Measurements from ENCODE around the gene GCHFR.

GCHFR gene

DNA sequence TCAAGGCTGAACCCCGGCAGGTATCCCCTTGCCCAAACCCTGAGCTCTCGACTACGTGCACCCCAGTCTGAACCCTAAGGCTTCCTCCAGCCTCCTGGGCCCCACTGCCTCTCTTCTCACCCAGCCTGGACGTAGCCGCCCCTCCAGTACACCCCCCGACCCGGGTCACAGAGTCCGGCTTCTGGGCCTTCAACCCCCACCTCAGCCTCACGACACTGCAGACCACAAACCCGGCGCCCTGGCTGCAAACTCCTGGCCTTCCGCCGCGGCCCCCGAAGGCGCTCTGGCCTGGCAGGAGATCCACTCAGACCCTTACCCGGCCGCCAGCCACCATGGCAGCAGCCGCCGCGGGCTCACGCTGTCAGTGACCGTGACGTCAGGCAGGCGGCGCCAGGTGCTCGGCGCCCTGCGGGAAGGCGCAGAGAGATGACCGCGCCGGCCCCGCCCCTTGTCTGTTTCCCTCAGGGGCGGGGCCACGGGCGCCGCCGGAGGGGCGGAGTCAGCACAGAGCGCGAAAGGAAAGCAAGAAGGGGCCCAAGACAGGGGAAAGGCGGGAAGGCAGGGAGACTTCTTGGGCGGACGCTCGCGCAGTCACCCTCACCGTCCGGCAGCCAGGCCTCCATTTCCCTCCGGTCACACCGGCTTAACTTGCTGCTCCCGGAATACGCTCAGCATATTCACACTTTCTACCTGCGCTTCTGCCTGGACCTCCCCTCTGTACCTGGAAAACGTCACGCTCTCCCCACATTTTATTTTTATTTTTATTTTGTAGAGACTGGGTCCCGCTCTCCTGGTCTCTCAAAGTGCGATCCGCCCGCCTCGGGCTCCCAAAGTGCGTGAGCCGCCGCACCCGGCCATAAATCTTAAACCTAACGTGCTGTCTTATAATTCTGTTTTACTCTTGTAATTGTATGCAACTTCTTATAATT lies 8.7 kb upstream of the GCHFR start, which contains the start of gene RMDN3:
TSS of gene RMDN3 (minus strand) at position 372 of the 929 bp plus-strand sequence. CDS start 471 bp downstream, outside the sequence.
- peak; percentile 87 to 94 for DNase-seq (ENCODE audit: low read depth in 2 of 2)

DNA sequence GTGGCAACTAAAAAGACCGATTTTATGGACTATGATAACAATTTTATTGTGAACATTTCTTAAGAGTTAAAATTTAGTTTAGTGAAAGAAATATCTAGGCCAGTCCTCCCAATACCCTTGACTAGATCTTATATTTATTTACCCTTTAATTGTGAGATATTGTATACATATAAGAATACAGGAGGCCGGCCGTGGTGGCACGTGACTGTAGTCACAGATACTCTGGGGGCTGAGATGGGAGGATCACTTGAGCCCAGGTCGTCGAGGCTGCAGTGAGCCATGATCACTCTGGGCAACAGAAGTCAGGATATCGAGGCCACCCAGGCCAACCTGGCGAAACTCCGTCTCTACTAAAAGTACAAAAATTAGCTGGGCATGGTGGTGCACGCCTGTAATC lies 8.1 kb upstream of the GCHFR start:
- DNase-seq (ENCODE audit: low read depth in 2 of 2) = no peak

DNA sequence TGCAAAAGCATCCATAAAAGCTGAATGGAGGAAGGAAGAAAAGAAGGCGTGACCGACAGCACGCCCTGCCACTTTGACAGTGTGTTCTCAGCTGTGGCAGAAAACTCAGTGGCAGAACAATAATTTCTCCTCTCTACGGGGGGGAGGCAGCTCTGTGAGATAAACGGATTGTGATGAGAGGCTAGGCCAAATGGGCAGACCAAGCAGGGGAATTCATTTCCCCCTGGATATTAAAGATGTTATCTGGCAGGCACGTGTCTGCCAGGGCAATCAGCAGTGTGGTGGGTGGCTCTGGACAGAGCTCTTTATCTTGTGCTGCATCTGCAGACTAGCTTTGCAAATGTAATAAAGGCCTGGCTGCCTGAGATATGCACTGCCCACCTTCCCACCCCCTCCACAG lies 6.9 kb upstream of the GCHFR start:
- no peak for DNase-seq (ENCODE audit: low read depth in 2 of 2)

DNA sequence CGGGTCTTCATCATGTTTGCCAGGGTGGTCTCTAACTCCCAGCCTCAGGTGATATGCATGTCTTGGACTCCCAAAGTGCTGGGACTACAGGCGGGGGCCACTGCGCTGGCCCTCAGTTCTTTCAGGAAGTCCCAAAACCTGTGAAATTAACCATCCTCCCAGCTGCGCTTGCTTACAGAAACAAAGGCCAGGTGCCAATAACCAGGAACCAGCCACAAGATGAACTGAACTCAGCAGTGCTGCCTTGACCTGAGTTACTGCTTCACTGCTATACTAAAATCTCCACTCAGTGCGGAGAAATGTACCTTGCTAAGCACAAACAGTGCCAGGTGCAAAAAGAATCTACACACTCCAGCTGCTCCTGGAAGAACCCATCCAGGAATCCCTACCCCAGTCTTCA lies 3.9 kb upstream of the GCHFR start:
- no peak for DNase-seq (ENCODE audit: low read depth in 2 of 2)

DNA sequence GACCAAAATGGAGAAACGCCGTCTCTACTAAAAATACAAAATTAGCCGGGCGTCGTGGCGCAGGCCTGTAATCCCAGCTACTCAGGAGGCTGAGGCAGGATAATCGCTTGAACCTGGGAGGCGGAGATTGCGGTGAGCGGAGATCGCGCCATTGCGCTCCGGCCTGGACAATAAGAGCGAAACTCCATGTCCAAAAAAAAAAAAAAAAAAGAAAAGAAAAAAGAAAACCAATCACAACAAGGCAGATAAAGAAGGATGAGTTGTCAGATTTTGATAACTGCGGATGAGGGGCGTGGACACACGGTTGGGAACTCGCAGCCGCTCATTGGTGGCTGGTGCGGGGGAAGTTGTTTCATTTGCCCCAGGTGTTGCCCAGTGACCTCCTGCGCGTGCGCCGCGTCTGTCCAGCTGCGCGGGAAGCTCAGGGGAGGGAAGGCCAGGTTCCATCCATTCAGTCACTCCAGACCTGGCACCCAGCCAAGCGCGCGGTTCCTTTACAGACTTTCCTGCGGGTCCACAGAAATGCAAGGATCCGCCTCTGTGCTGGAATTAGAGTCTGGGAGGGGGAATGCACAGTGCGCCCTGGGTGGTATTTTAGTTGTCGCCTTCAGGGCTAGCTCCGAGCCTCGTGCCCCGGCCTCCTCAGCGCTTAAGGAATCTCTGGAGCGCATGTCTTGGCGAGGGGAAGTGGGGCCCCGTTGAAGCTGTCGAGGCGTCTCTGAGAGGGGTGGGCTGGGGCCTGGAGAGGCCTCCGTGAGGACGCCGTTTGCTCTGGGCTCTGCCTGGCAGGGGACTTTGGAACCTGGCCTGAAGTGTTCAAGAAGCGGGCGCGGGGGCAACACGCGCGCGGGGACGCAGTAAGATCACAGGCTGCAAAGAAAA lies 708 bp upstream of the GCHFR start:
- no peak for DNase-seq (ENCODE audit: low read depth in 2 of 2)

DNA sequence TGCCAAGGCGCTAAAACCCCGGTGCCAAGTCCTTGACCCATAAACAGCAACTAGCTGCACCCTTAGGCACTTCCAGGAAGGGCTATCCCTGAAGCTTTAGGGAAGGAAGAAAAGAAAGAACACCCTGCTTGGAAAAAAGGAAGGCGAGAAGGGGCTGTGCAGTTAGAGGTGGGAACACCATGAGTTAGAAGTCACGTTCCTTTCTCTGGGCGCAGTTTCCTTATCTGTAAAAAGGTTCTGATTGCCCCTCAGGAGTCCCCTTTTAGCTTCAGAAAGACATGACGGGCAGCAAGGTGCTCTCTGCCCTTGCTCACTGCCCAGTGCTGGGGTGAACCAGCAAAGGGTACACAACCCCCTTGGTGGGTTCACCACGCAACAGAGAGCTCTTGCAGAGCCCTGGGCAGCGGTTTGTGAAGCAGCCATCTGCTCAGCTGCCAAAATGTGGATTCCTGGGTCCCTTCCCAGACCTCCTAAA lies 798 bp downstream of the GCHFR start:
- no peak for DNase-seq (ENCODE audit: low read depth in 2 of 2)

DNA sequence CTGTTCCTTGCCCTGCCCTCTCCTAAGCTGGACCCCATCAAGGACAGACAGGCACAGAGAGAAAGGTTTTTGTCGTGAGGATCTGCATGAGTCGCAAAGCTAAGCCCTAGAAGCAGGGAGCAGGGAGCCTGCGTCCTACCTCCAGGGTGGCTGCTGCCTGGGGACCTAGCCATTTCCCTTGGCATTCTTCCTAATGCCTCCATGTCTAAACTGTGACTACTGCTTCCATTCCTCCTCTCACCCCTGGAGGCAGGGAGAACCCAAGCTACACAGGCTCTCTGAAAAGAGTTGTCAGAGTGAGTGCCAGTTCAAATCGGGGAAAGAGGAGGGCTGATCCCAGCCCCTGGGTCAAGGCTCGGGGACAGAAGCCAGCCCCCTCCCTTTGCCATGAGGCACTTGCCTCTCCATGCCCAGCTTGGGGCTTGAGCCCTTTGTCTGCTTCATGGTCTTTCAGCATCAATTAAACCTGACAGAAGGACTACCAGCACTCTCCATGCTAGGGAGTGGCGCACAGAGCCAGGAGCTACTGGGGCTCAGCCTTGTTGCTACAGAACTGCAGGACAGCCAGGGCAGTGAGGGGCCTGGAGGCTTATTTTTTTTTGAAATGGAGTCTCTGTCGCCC lies 2.4 kb downstream of the GCHFR start:
- DNase-seq (ENCODE audit: low read depth in 2 of 2) = no peak

DNA sequence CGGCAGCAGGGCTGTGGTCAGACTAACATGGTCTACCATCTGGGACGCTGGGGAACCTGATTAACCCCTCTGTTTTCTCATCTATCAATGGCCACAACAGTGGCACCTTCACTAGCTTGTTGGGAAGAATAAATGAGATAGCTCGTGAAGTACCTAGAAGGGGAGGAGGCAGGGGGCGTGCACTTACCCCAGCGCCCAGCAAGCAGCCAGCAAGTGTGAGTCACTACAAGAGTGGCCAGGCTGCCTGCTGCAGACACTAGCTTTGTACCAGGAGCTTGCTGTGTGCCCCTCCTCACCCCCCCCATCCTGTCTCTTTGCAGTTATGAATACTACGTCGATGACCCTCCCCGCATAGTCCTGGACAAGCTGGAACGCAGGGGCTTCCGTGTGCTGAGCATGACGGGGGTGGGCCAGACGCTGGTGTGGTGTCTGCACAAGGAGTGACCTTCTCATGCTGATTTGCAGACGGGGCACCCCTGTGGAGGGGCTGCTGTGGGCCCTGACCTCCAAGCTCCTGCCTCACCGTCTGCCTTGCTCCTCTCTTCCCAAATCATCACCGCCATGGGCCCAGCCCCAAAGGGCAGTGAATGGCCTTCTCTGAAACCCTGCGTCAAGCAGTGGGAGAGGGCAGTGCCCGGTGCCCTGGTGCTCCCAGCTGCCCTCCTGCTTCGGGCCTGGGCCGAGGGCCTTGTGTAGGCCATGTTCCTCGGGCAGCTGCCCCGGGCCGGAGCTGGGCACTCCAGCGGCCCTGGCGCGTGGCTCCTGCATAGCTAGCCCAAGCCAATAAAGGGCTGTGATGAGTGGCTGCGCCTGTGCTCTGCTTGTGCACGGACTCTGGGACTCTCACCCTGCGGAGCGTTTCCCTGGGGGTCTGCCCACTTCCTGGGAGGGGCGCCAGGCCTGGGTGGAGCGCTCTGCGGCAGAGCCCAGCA lies 3.3 kb downstream of the GCHFR start:
- no peak for DNase-seq (ENCODE audit: low read depth in 2 of 2)

DNA sequence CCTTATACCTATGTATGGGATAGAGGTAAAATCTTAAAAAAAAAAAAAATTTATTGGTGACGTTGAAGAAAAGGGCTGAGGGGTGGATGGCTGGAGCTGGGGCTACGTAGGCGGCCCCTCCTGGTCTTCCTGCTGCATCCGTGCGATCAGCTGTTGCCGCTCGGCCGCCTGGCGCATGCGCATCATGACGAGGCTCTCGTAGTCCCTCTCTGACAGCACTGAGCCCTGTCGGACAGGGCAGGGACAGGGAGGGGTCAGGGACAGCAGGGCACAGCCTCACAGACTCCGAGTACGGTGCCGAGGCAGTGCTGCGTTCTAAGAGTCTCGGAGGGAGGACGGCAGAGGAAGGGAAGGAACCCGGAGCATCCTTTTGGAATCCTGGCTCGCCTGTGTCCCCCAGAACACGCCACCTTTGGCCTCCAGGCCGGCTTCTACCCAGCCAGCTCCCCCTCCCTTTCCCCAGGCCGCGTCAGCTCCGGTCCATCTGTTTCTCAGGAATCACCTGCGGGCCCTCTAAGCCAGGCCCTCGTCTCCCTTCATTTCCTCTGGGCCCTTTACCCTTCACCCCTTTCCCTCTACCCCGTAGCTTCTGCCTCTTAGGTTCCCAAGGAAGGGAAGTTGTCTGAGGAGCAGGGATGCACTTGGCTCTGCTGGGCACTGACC lies 4.1 kb downstream of the GCHFR start:
- DNase-seq (ENCODE audit: low read depth in 2 of 2) = no peak

DNA sequence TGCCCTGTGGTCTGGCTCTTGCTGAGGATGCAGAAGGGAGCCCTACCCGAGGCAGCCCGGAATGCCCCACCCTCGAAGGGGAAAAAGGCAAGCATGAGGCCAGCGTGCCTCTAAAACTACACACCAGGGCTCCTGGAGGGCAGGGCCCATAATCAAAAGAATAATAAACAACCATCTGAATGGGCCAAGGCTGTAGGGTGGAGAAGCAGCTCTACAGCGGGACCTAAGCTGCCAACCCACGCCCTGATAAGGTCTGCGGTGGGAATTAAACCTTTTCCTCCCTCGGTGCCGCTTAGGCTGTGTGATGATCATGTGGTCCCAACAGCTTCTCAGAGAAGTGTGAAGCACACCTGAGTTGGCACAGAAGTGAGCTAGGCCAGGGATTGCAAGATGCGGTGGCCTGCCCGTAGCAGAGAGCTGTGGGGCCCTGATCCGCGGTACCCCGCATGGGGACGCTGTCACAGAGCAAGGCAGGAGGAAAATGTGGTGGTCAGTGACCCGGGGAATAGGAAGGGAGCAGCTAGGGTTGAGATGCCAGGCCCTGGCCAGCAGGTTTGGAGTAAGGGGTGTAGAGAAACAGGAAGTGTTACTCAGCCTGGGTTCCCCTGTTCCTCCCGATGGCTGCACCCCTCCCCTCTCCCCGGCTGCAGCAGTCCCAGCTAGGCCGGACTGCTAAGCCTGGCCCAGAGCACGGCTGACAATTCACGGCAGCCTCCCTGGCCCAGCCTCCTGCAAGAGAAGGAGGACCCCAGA lies 4.8 kb downstream of the GCHFR start:
- DNase-seq (ENCODE audit: low read depth in 2 of 2) = no peak

DNA sequence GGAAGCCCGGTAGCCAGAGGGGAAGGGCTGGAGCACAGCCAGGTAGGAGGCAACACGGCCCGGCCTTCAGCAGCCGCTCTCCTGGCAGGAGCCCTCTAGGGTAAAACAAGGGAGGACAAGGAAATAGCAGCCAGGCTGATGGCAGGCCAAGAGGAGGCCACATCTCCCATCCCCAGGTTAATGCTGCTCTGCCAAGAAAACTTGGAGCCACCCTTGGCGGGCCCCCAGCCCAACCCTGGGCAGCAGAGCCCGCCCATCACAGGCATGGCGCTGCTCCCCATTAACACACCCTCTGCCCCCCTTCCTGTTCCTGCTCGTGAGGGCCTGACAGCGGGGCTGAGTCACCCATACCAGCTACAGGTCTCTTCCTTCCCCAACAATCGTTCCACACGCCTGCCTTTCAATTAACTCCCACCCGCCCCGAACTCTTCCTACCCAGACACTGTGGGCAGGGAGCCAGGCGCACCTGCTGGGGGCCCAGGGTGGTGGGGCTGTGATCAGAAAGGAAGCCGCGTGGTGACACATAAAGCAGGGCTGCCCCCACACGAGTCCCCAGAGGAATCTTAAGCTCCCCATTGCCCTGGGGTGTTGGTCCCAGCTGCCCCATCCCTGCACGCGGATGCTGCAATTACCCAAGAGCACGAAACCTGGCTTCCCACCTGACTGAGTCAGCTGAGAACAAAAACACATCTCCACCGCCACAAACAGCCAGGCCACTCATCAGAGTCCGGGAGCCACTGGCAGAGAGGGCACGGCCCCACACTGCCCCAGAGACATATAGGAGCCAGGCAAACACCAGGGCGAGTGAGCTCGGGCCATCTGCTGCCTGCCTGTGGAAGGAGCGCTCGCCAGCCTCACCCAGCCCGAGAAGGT lies 5.6 kb downstream of the GCHFR start, which contains the start of gene C15orf62:
TSS of gene C15orf62 (plus strand) at position 707 of the 873 bp plus-strand sequence. CDS start 516 bp downstream, outside the sequence.
- peak; percentile 58 to 64 for DNase-seq (ENCODE audit: low read depth in 2 of 2)

DNA sequence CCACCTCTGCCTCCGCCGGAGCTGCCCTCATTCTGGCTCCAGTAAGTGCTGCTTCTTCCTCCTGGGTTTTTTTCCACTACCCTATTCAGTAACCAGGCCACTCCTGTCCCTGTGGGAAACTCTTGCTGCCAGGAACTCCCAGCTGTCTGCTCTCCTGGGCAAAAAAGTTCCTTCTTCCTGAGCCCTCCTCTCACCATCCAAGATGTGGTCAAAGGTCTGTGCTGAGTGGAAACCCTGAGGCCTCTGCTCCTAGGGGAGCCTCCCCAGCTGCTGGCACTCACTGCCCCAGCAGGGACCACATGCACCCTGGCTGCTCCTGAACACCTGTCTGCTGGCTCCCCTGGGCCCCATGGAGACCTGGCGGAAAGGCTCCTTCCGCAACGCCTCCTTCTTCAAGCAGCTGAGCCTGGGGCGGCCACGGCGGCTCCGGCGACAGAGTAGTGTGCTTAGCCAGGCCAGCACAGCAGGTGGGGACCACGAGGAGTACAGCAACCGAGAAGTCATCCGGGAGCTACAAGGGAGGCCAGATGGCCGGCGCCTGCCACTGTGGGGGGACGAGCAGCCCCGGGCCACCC lies 6.4 kb downstream of the GCHFR start:
- DNase-seq (ENCODE audit: low read depth in 2 of 2) = no peak

DNA sequence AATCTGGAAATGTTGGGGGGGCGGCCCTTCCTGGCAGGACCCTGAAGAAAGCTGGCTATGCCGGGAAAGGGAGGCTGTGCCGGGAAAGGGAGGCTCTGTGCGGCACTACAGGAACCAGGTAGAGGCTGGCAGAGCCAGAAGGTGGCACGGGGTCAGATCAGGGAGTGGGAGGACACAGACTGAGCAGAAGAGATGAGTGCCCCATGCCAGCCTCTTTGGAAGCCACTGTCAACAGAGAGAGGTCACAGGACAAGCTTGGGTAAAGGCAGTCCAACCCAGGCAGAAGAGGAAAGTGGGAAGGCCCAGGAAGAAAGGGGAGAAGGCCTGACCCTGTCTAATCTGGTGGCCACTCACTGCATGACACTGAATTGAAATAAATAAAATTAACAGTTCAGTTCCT lies 7.4 kb downstream of the GCHFR start:
- DNase-seq (ENCODE audit: low read depth in 2 of 2) = no peak

DNA sequence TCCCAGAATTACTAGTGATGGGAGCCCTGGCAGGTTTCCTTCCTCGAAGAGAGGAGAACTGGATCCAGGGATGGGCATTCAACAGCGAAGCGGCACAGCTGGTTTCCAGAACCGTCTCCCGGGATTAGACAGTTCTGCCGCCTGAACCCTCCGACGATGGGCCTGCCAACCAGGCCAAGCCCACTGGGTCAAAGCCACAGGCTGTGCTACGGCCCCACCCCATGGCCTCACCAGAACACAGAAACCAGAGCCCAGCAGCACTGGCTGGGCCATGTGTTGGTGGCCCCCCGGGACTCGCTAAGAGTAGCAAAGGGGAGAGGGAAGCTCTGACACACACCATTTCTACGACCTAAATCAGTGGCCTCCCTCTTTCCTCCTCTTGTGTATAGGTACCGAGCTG lies 8.1 kb downstream of the GCHFR start:
- DNase-seq (ENCODE audit: low read depth in 2 of 2) = no peak

DNA sequence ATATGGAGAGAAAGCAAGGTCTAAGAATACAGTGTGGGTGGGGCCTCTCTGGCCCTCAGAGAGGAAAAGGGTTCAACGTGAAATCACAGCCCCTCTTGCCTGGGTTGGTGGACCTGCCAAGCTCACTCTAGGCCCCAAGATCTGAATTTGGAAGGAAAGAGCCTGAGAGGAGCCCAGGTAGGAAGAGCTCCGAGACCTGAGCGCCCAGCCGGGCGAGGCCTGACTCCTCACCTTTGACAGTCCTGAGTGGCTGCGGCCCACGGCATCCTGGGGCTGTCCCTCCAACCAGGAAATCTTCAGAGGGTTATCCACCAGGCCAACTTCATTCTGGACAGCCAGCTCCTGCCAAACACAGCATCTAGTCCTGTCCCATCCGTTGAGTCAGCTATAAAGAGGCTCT lies 9.6 kb downstream of the GCHFR start:
- DNase-seq (ENCODE audit: low read depth in 2 of 2) = no peak

DNA sequence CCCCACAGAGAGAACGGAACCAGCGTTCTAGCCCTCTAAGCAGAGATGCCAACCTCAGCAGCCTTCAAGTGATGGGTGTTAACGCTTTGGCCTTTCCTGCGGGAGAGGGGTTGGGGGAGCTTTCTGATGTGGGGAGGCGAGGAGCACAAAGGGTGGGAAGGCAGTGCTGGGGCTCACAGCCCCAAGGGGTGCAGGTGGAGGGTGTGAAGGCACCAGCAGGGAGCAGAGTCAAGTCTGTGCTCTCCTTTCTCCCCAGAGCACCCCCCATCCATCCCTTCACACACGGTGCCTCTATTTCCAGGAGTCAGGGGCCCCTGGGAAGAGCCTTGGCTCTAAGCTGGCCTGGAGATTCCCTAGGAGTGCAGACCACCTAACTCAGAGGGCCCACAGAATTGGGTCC lies 10.0 kb downstream of the GCHFR start:
- DNase-seq (ENCODE audit: low read depth in 2 of 2) = no peak

DNA sequence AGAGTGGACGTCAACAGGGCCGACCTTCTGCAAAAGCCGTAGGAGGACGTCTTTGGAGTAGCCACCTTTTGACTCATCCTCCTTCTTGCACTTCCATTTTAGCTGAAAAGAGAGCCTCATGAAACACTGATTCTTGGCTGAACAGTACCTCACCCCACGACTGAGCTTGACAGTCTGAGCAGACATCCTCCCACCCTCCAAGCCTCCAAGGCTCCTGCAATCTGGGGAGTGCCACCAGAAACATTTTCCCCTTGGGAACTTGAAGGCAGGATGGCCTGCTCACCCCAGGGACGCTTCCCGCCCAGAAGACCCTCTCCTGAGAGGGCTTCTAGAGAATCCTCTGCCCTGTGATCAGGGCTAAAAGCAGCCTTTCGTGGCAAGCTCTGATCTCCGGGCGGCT lies 11.1 kb downstream of the GCHFR start:
- DNase-seq (ENCODE audit: low read depth in 2 of 2) = no peak

Data from stimulated activated CD4-positive, alpha-beta T cell treated with anti-CD3 and anti-CD28 coated beads, Interleukin-1b, Interleukin-23, amount 100 ng/mL, for 4 hours (primary cell).